Measurements from ENCODE around the gene HOXB3. TPM values are rescaled to one million over a fixed set of nuclear protein-coding genes. Genes with fewer than 3 reads are reported as not detected.
A peak's percentile ranks its signal among the peaks of the same experiment; 100 is the strongest.

The HOXB3 gene
- total RNA-seq, 1 donor from 2014 or later = not detected

GRCh38 chr17:48605991-48606891 lies 16.2 kb upstream of the HOXB3 start:
- Mint-ChIP-seq H3K36me3 (no peaks in the 10 kb centered on the region), H3K4me3 (no peak overlapping the region), H3K4me1 (peaks cover 4% of the 10 kb centered on the region), H3K27me3 (ENCODE audit: insufficient read depth, low read depth) (peaks cover 93% of the 10 kb centered on the region), H3K27ac (no peak overlapping the region), H3K9me3 (peaks cover 13% of the 10 kb centered on the region)
- H3K4me2 ChIP-seq = no peak overlapping the region
- no peaks in the 10 kb centered on the region for H3K4me1 ChIP-seq
- no peaks in the 10 kb centered on the region for H3F3A ChIP-seq (ENCODE audit: low read depth)
- no peak overlapping the region for H3K4me3 ChIP-seq
- H3K27ac ChIP-seq = no peak overlapping the region
- H3K79me2 ChIP-seq (ENCODE audit: low read depth) = no peaks in the 10 kb centered on the region
- H3K9ac ChIP-seq = no peak overlapping the region
- H3K36me3 ChIP-seq = no peaks in the 10 kb centered on the region
- peak; percentile 48 for DNase-seq (ENCODE audit: low spot score)
- H3K27me3 ChIP-seq = peaks cover 100% of the 10 kb centered on the region
- H2AFZ ChIP-seq (replicated peaks) = no peak overlapping the region
- no peaks in the 10 kb centered on the region for H3K9me3 ChIP-seq (ENCODE audit: low read depth)
- TF ChIP-seq EZH2phosphoT487 (IDR thresholded peaks at IDR 0.05) (peak; percentile 92), EZH2 (IDR thresholded peaks at IDR 0.05) (peak; percentile 100), CTCF (IDR thresholded peaks at IDR 0.05) (no peak)
- H4K20me1 ChIP-seq (ENCODE audit: low read depth) = peaks cover 93% of the 10 kb centered on the region

- Histone ChIP-seq H3K9ac (no peak overlapping the region), H3K4me2 (no peak overlapping the region), H3F3A (ENCODE audit: low read depth) (no peaks in the 10 kb centered on the region), H3K4me3 (no peak overlapping the region), H3K27me3 (peaks cover 100% of the 10 kb centered on the region), H3K36me3 (no peaks in the 10 kb centered on the region), H4K20me1 (ENCODE audit: low read depth) (peaks cover 94% of the 10 kb centered on the region), H3K9me3 (ENCODE audit: low read depth) (no peaks in the 10 kb centered on the region), H2AFZ (replicated peaks) (no peak overlapping the region), H3K79me2 (ENCODE audit: low read depth) (no peaks in the 10 kb centered on the region), H3K4me1 (no peaks in the 10 kb centered on the region), H3K27ac (no peak overlapping the region)
- TF ChIP-seq EZH2phosphoT487 (IDR thresholded peaks at IDR 0.05) (no peak), EZH2 (IDR thresholded peaks at IDR 0.05) (no peak), CTCF (IDR thresholded peaks at IDR 0.05) (no peak)
- H3K36me3 Mint-ChIP-seq = no peaks in the 10 kb centered on the region
- DNase-seq (ENCODE audit: low spot score) = no peak
- H3K4me1 Mint-ChIP-seq = no peaks in the 10 kb centered on the region
- no peak overlapping the region for H3K4me3 Mint-ChIP-seq
- peaks cover 93% of the 10 kb centered on the region for H3K27me3 Mint-ChIP-seq (ENCODE audit: insufficient read depth, low read depth)
- peaks cover 13% of the 10 kb centered on the region for H3K9me3 Mint-ChIP-seq
- H3K27ac Mint-ChIP-seq = no peak overlapping the region
Observed at GRCh38 chr17:48605409-48605919, 15.4 kb upstream of the HOXB3 start.

GRCh38 chr17:48604770-48605329 lies 14.8 kb upstream of the HOXB3 start, which contains the start of gene HOXB6:
Gene HOXB6 (minus strand): TSS chr17:48604986. CDS start chr17:48598150, 6,836 bp downstream.
- H3K9ac ChIP-seq = no peak within 1 kb of the TSS
- no peak within 1 kb of the TSS for H2AFZ ChIP-seq (replicated peaks)
- no peak within 1 kb of the TSS for H3K27ac ChIP-seq
- no peaks in the 10 kb centered on the region for H3K36me3 ChIP-seq
- Mint-ChIP-seq H3K36me3 (no peaks in the 10 kb centered on the region), H3K4me1 (no peaks in the 10 kb centered on the region), H3K27ac (no peak within 1 kb of the TSS), H3K4me3 (no peak within 1 kb of the TSS), H3K27me3 (ENCODE audit: insufficient read depth, low read depth) (peaks cover 96% of the 10 kb centered on the region), H3K9me3 (peaks cover 13% of the 10 kb centered on the region)
- peaks cover 100% of the 10 kb centered on the region for H3K27me3 ChIP-seq
- H3K4me3 ChIP-seq = no peak within 1 kb of the TSS
- H3K4me1 ChIP-seq = no peaks in the 10 kb centered on the region
- TF ChIP-seq CTCF (IDR thresholded peaks at IDR 0.05) = no peak
- TF ChIP-seq EZH2 (IDR thresholded peaks at IDR 0.05) = no peak
- TF ChIP-seq EZH2phosphoT487 (IDR thresholded peaks at IDR 0.05) = no peak
- peaks cover 91% of the 10 kb centered on the region for H4K20me1 ChIP-seq (ENCODE audit: low read depth)
- DNase-seq (ENCODE audit: low spot score) = no peak
- no peak within 1 kb of the TSS for H3K4me2 ChIP-seq
- no peaks in the 10 kb centered on the region for H3F3A ChIP-seq (ENCODE audit: low read depth)
- H3K9me3 ChIP-seq (ENCODE audit: low read depth) = no peaks in the 10 kb centered on the region
- H3K79me2 ChIP-seq (ENCODE audit: low read depth) = no peaks in the 10 kb centered on the region

Data from neural progenitor cell (in vitro differentiated cells).